H9 (cell line): ENCODE data around the gene DENND6B. TPM values are rescaled to one million over a fixed set of nuclear protein-coding genes. Genes with fewer than 3 reads are reported as not detected.
A peak's percentile ranks its signal among the peaks of the same experiment; 100 is the strongest.

Source experiments
- DNase-seq: peaks from one replicate; pipeline ENCODE4 v3.0.0-alpha.2; 2017
- H2AFZ ChIP-seq: one replicate; pipeline ENCODE4 v1.6.1; 2013; ENCODE audit warnings: mild to moderate bottlenecking, low read length, control low read depth, moderate library complexity
- H2AK5ac ChIP-seq: 2 replicates; pipeline ENCODE4 v1.6.1; 2013; ENCODE audit warnings: low read length, control low read depth, mixed read lengths; ENCODE audit not compliant: insufficient read length
- H2BK120ac ChIP-seq: one replicate; pipeline ENCODE4 v1.6.1; 2013; ENCODE audit warnings: low read depth, mild to moderate bottlenecking, low read length, control low read depth, inconsistent platforms; ENCODE audit not compliant: poor library complexity, severe bottlenecking
- H2BK12ac ChIP-seq: 2 replicates; pipeline ENCODE4 v1.6.1; 2013; ENCODE audit warnings: low read length, control low read depth, mixed read lengths, low read depth; ENCODE audit not compliant: insufficient read length
- H2BK15ac ChIP-seq: 2 replicates; pipeline ENCODE4 v1.6.1; 2013; ENCODE audit warnings: low read depth, low read length, control low read depth
- H2BK20ac ChIP-seq: one replicate; pipeline ENCODE4 v1.6.1; 2013; ENCODE audit warnings: low read depth, mild to moderate bottlenecking, low read length, control low read depth, inconsistent platforms; ENCODE audit not compliant: poor library complexity, severe bottlenecking
- H2BK5ac ChIP-seq: 2 replicates; pipeline ENCODE4 v1.6.1; 2013; ENCODE audit warnings: low read length, control low read depth, mixed read lengths; ENCODE audit not compliant: insufficient read length
- H3K14ac ChIP-seq: 2 replicates; pipeline ENCODE4 v1.6.1; 2013; ENCODE audit warnings: low read length, control low read depth; ENCODE audit not compliant: insufficient read depth
- H3K18ac ChIP-seq: 2 replicates; pipeline ENCODE4 v1.6.1; 2013; ENCODE audit warnings: low read depth, mild to moderate bottlenecking, mixed read lengths, low read length, control low read depth; ENCODE audit not compliant: insufficient read length
- H3K23ac ChIP-seq: 2 replicates; pipeline ENCODE4 v1.6.1; 2013; ENCODE audit warnings: low read length, control low read depth, mixed read lengths, low read depth; ENCODE audit not compliant: insufficient read length
- H3K23me2 ChIP-seq: 2 replicates; pipeline ENCODE4 v1.6.1; 2013; ENCODE audit warnings: low read depth, mild to moderate bottlenecking, mixed read lengths, low read length, control low read depth; ENCODE audit not compliant: insufficient read length, poor library complexity, severe bottlenecking
- H3K27ac ChIP-seq: 2 replicates; pipeline ENCODE4 v1.5.1; 2013; ENCODE audit warnings: low read length, control low read depth, mixed read lengths, low read depth; ENCODE audit not compliant: insufficient read length
- H3K27me3 ChIP-seq: 2 replicates; pipeline ENCODE4 v1.6.1; 2013; ENCODE audit warnings: low read length, control low read depth, inconsistent platforms; ENCODE audit not compliant: insufficient read depth
- H3K4ac ChIP-seq: 2 replicates; pipeline ENCODE4 v1.6.1; 2013; ENCODE audit warnings: low read depth, mild to moderate bottlenecking, control low read depth, inconsistent platforms, low read length, moderate library complexity
- H3K4me1 ChIP-seq: 2 replicates; pipeline ENCODE4 v1.6.1; 2013; ENCODE audit warnings: low read length, control low read depth, inconsistent platforms; ENCODE audit not compliant: insufficient read depth
- H3K4me2 ChIP-seq: 2 replicates; pipeline ENCODE4 v1.6.1; 2013; ENCODE audit warnings: low read length, control low read depth, mixed read lengths; ENCODE audit not compliant: insufficient read length, insufficient read depth
- H3K56ac ChIP-seq: 2 replicates; pipeline ENCODE4 v1.6.1; 2013; ENCODE audit warnings: low read depth, mild to moderate bottlenecking, mixed read lengths, low read length, control low read depth; ENCODE audit not compliant: insufficient read length
- H3K79me1 ChIP-seq: 2 replicates; pipeline ENCODE4 v1.6.1; 2013; ENCODE audit warnings: low read depth, mild to moderate bottlenecking, moderate library complexity, low read length, control low read depth, inconsistent platforms; ENCODE audit not compliant: insufficient read depth, poor library complexity, severe bottlenecking
- H3K79me2 ChIP-seq: 2 replicates; pipeline ENCODE4 v1.6.1; 2013; ENCODE audit warnings: low read length, control low read depth, inconsistent platforms; ENCODE audit not compliant: insufficient read depth
- H3K9ac ChIP-seq: 2 replicates; pipeline ENCODE4 v1.6.1; 2013; ENCODE audit warnings: low read length, control low read depth, mixed read lengths; ENCODE audit not compliant: insufficient read length; ENCODE audit errors: extremely low read depth
- H3K9me3 ChIP-seq: one replicate; pipeline ENCODE4 v1.6.1; 2013; ENCODE audit warnings: low read depth, low read length, inconsistent platforms; ENCODE audit not compliant: control insufficient read depth
- H3T11ph ChIP-seq: one replicate; pipeline ENCODE4 v1.6.1; 2013; ENCODE audit warnings: mild to moderate bottlenecking, low read length, control low read depth, inconsistent platforms
- H4K20me1 ChIP-seq: one replicate; pipeline ENCODE4 v1.6.1; 2013; ENCODE audit not compliant: control insufficient read depth, insufficient read length, insufficient read depth
- H4K5ac ChIP-seq: 2 replicates; pipeline ENCODE4 v1.6.1; 2013; ENCODE audit warnings: low read depth, mild to moderate bottlenecking, mixed read lengths, low read length, control low read depth; ENCODE audit not compliant: insufficient read length
- H4K8ac ChIP-seq: replicated peaks from 2 replicates; pipeline ENCODE4 v1.6.1; 2013; ENCODE audit warnings: low read length, control low read depth, mixed read lengths, low read depth; ENCODE audit not compliant: insufficient read length
- H4K91ac ChIP-seq: 2 replicates; pipeline ENCODE4 v1.6.1; 2013; ENCODE audit warnings: low read depth, mild to moderate bottlenecking, moderate library complexity, mixed read lengths, low read length, control low read depth; ENCODE audit not compliant: insufficient read length
- H3K27ac Mint-ChIP-seq, 3 experiments: 2 replicates in 2 of 3; 3 replicates in 1 of 3; pipeline ENCODE4 v1.8.0; 2020 to 2021; ENCODE audit warnings: mixed read lengths in 3 of 3, mild to moderate bottlenecking in 1 of 3, moderate library complexity in 1 of 3
- H3K27me3 Mint-ChIP-seq: 2 replicates; pipeline ENCODE4 v1.8.0; 2021; ENCODE audit warnings: low read depth, mild to moderate bottlenecking, moderate library complexity, mixed read lengths
- H3K36me3 Mint-ChIP-seq, 3 experiments: 2 replicates in 2 of 3; 3 replicates in 1 of 3; pipeline ENCODE4 v1.8.0; 2020 to 2021; ENCODE audit warnings: low read depth in 3 of 3, mixed read lengths in 3 of 3; ENCODE audit not compliant: insufficient read depth in 1 of 3
- H3K4me1 Mint-ChIP-seq, 2 experiments: 2 replicates each; pipeline ENCODE4 v1.8.0; 2020; ENCODE audit warnings: mixed read lengths in 2 of 2
- H3K4me3 Mint-ChIP-seq, 2 experiments: 2 replicates in 1 of 2; 3 replicates in 1 of 2; pipeline ENCODE4 v1.8.0; 2020 to 2021; ENCODE audit warnings: mild to moderate bottlenecking in 2 of 2, mixed read lengths in 2 of 2, moderate library complexity in 1 of 2
- H3K9me3 Mint-ChIP-seq, 2 experiments: 2 replicates in 1 of 2; 3 replicates in 1 of 2; pipeline ENCODE4 v1.8.0; 2020; ENCODE audit warnings: mild to moderate bottlenecking in 2 of 2, mixed read lengths in 2 of 2, moderate library complexity in 1 of 2
- WGBS: extraction: QIAGEN DNeasy Blood & Tissue Kit; methylation state at CpG from one replicate; pipeline ENCODE4 v1.1.7; 2013; ENCODE audit warnings: missing lambda C conversion rate, low lambda C conversion rate, mixed read lengths; ENCODE audit not compliant: insufficient read length; ENCODE audit errors: extremely low coverage; 5-methylcytosine and 5-hydroxymethylcytosine counted together
- total RNA-seq: library from RNA; stranded (reverse); gene quantifications from 2 replicates; pipeline ENCODE4 v1.2.1, GENCODE V29; 2021
- TF ChIP-seq, protein P1 (sequence below): fragments of 200-600 bp; sonication (generic); conservative IDR thresholded peaks from 3 replicates; pipeline ENCODE4 v1.8.0; 2021; ENCODE audit warnings: antibody characterized with exemption, mild to moderate bottlenecking

The DENND6B gene
- total RNA-seq, 1 experiment from 2014 or later: 1.5 TPM

DNA sequence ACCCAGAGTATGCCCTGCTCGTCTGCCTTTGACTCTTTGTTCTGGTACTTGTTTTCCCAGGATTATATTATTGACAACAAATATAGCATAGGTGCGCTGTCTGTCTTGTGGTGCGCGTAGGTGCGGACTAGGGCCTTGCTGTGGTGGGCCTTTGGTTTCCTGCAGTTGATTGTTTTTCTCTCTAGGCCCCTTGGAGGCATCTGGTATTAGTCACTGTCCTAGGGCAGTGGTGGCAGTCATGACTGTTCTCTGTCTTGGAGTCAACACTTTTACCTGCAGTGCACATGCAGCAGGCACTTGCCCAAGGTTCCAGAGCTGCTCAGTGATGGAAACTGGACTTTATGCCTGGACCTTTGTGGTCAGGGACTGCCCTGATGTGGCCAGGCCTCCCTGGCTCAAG lies 34.9 kb upstream of the DENND6B start:
- H3K4ac ChIP-seq: no peak overlapping the region
- H3K14ac ChIP-seq: no peak overlapping the region
- peaks cover 2% of the 10 kb centered on the region for H4K20me1 ChIP-seq
- H2BK5ac ChIP-seq: no peak overlapping the region
- no peak overlapping the region for H3K56ac ChIP-seq
- H2AFZ ChIP-seq: no peak overlapping the region
- Mint-ChIP-seq H3K4me1 (peaks cover 0 to 4% of the 10 kb centered on the region in 2 experiments; a peak in 2 of 4 replicates), H3K4me3 (no peak overlapping the region), H3K27me3 (no peaks in the 10 kb centered on the region), H3K27ac (peak overlapping the region in 1 of 3 experiments; percentile 42; a peak in 2 of 7 replicates), H3K9me3 (no peaks in the 10 kb centered on the region), H3K36me3 (peaks cover 8 to 16% (median 10%) of the 10 kb centered on the region in 3 experiments; a peak in 5 of 7 replicates)
- H3K9me3 ChIP-seq: no peaks in the 10 kb centered on the region
- no peak overlapping the region for H3T11ph ChIP-seq
- no peak overlapping the region for H4K91ac ChIP-seq
- no peak for DNase-seq
- TF ChIP-seq, protein P1, sequence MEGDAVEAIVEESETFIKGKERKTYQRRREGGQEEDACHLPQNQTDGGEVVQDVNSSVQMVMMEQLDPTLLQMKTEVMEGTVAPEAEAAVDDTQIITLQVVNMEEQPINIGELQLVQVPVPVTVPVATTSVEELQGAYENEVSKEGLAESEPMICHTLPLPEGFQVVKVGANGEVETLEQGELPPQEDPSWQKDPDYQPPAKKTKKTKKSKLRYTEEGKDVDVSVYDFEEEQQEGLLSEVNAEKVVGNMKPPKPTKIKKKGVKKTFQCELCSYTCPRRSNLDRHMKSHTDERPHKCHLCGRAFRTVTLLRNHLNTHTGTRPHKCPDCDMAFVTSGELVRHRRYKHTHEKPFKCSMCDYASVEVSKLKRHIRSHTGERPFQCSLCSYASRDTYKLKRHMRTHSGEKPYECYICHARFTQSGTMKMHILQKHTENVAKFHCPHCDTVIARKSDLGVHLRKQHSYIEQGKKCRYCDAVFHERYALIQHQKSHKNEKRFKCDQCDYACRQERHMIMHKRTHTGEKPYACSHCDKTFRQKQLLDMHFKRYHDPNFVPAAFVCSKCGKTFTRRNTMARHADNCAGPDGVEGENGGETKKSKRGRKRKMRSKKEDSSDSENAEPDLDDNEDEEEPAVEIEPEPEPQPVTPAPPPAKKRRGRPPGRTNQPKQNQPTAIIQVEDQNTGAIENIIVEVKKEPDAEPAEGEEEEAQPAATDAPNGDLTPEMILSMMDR: no peak
- H4K8ac ChIP-seq: no peak overlapping the region
- no peak overlapping the region for H2AK5ac ChIP-seq
- H3K4me2 ChIP-seq: no peak overlapping the region
- no peak overlapping the region for H2BK20ac ChIP-seq
- peaks cover 6% of the 10 kb centered on the region; the same call in 1 of the 2 replicates for H3K79me2 ChIP-seq
- no peak overlapping the region for H3K9ac ChIP-seq
- no peak overlapping the region for H2BK12ac ChIP-seq
- no peak overlapping the region for H4K5ac ChIP-seq
- H2BK15ac ChIP-seq: no peak overlapping the region
- no peak overlapping the region for H3K18ac ChIP-seq
- no peaks in the 10 kb centered on the region for H3K27me3 ChIP-seq
- H3K79me1 ChIP-seq: peaks cover 5% of the 10 kb centered on the region
- no peaks in the 10 kb centered on the region for H3K23me2 ChIP-seq
- H3K23ac ChIP-seq: no peak overlapping the region
- no peaks in the 10 kb centered on the region for H3K4me1 ChIP-seq
- no peak overlapping the region for H3K27ac ChIP-seq
- no CpG with 5 or more reads among the region's 5 CpGs for WGBS
- no peak overlapping the region for H2BK120ac ChIP-seq
